HG03135 (cell line): ENCODE data around the gene B4GALT6.
"Not testable (repeated sequence)": the region's sequence is repeated elsewhere in the genome, so short reads cannot be mapped to it uniquely, and the experiment has no call there.

Source experiments
- ATAC-seq: cut with Tn5 transposase; IDR thresholded peaks from one replicate; pipeline ENCODE4 v1.9.1; 2021; ENCODE audit warnings: mild to moderate bottlenecking, moderate library complexity; ENCODE audit not compliant: unreplicated experiment

Gene B4GALT6

GRCh38 chr18:31684279-31685096 lies at the start of gene B4GALT6:
B4GALT6 (minus strand) TSS chr18:31684581; CDS start chr18:31684426, 155 bp downstream.
- ATAC-seq = peak; percentile 35

GRCh38 chr18:31731628-31732027 lies 47.2 kb upstream of the B4GALT6 start:
- ATAC-seq = no peak

- ATAC-seq = not testable (repeated sequence)
These were observed 44.8 kb upstream of the B4GALT6 start for GRCh38 chr18:31729196-31729595.

GRCh38 chr18:31723990-31724711 lies 39.8 kb upstream of the B4GALT6 start:
- no peak for ATAC-seq

GRCh38 chr18:31723639-31723989 lies 39.2 kb upstream of the B4GALT6 start:
- no peak for ATAC-seq

- peak; percentile 89 for ATAC-seq
These were observed 38.1 kb upstream of the B4GALT6 start for GRCh38 chr18:31722369-31722957.

GRCh38 chr18:31721601-31722000 lies 37.2 kb upstream of the B4GALT6 start:
- no peak for ATAC-seq

- ATAC-seq = no peak
These were observed 36.5 kb upstream of the B4GALT6 start for GRCh38 chr18:31720867-31721266.

- ATAC-seq = no peak
These were observed 35.1 kb upstream of the B4GALT6 start for GRCh38 chr18:31719363-31720006.

GRCh38 chr18:31718386-31718785 lies 34.0 kb upstream of the B4GALT6 start:
- ATAC-seq = no peak

GRCh38 chr18:31716362-31716761 lies 32.0 kb upstream of the B4GALT6 start:
- no peak for ATAC-seq

GRCh38 chr18:31711365-31712172 lies 27.2 kb upstream of the B4GALT6 start:
- ATAC-seq = no peak

GRCh38 chr18:31710826-31711225 lies 26.4 kb upstream of the B4GALT6 start:
- no peak for ATAC-seq

GRCh38 chr18:31707815-31708214 lies 23.4 kb upstream of the B4GALT6 start:
- no peak for ATAC-seq

- ATAC-seq = no peak
These were observed 18.1 kb upstream of the B4GALT6 start for GRCh38 chr18:31702449-31702848.

- no peak for ATAC-seq
These were observed 17.4 kb upstream of the B4GALT6 start for GRCh38 chr18:31701744-31702143.

- ATAC-seq = no peak
These were observed 16.6 kb upstream of the B4GALT6 start for GRCh38 chr18:31700990-31701389.

- no peak for ATAC-seq
These were observed 13.2 kb upstream of the B4GALT6 start for GRCh38 chr18:31697351-31698298.

GRCh38 chr18:31695989-31696388 lies 11.6 kb upstream of the B4GALT6 start:
- ATAC-seq = no peak
